HEK293 (cell line): ENCODE results near the gene SULF2.

ENCODE experiments used
- CTCF ChIA-PET: fragments of 350-600 bp; formaldehyde crosslinking; extraction: SDS; loops from one replicate; lab custom pipeline; 2021; ENCODE audit warnings: antibody characterized with exemption; lab: Yijun Ruan, JAX
- POLR2A ChIA-PET: fragments of 300-600 bp; formaldehyde crosslinking; extraction: SDS; loops from one replicate; lab custom pipeline; 2020; ENCODE audit warnings: antibody characterized with exemption, inconsistent platforms; lab: Yijun Ruan, JAX
- H3K27ac ChIP-seq: fragments of 200-500 bp; sonication (Bioruptor generic); 2 replicates; pipeline ENCODE4 v1.5.1; 2014; ENCODE audit warnings: low read depth, low read length, control low read depth, inconsistent platforms; ENCODE audit errors: extremely low read depth
- H3K36me3 ChIP-seq, 2 experiments: fragments of 200-500 bp in 1 of 2; sonication (Bioruptor generic) in 1 of 2; 1 replicate in 1 of 2; 2 replicates in 1 of 2; pipeline ENCODE4 v1.5.1; 2014 to 2017; ENCODE audit warnings: inconsistent platforms in 2 of 2, low read length in 2 of 2; ENCODE audit not compliant: control insufficient read depth in 2 of 2, insufficient read depth in 1 of 2
- H3K4me1 ChIP-seq: fragments of 200-500 bp; sonication (Bioruptor generic); 2 replicates; pipeline ENCODE4 v1.5.1; 2014; ENCODE audit warnings: mild to moderate bottlenecking, low read length, inconsistent platforms; ENCODE audit not compliant: control insufficient read depth, insufficient read depth
- H3K4me3 ChIP-seq: 2 replicates; pipeline ENCODE4 v1.5.1; 2011; ENCODE audit warnings: low read depth, mild to moderate bottlenecking, control low read depth, low read length, moderate library complexity
- H3K9me3 ChIP-seq: fragments of 200-500 bp; sonication (Bioruptor generic); 2 replicates; pipeline ENCODE4 v1.5.1; 2014; ENCODE audit warnings: low read depth, low read length, inconsistent platforms; ENCODE audit not compliant: control insufficient read depth, insufficient read depth
- EGR2 ChIP-seq: fragments of 450-650 bp; formaldehyde crosslinking; IDR thresholded peaks from 2 replicates; pipeline ENCODE4 v1.5.1; 2016; ENCODE audit warnings: low read depth, missing biosample characterization, missing genetic modification characterization
- IKZF3 ChIP-seq: fragments of 450-650 bp; IDR thresholded peaks from 2 replicates; pipeline ENCODE4 v1.5.0; 2018; ENCODE audit warnings: missing biosample characterization, mild to moderate bottlenecking, missing genetic modification characterization, moderate library complexity
- KLF1 ChIP-seq: fragments of 450-650 bp; formaldehyde crosslinking; IDR thresholded peaks from 2 replicates; pipeline ENCODE4 v1.5.1; 2016; ENCODE audit warnings: missing biosample characterization, missing genetic modification characterization
- PBX3 ChIP-seq: sonication (generic); formaldehyde crosslinking; IDR thresholded peaks from 2 replicates; pipeline ENCODE4 v1.8.1; 2022; ENCODE audit warnings: mild to moderate bottlenecking, moderate library complexity, missing genetic modification reagents
- PRDM4 ChIP-seq: fragments of 450-650 bp; formaldehyde crosslinking; IDR thresholded peaks from 2 replicates; pipeline ENCODE4 v1.5.1; 2017; ENCODE audit warnings: missing biosample characterization, missing genetic modification characterization
- SALL2 ChIP-seq: fragments of 450-650 bp; formaldehyde crosslinking; IDR thresholded peaks from 2 replicates; pipeline ENCODE4 v1.5.0; 2017; ENCODE audit warnings: missing biosample characterization, mild to moderate bottlenecking, missing genetic modification characterization, borderline replicate concordance
- ZBTB1 ChIP-seq: fragments of 450-650 bp; formaldehyde crosslinking; IDR thresholded peaks from 2 replicates; pipeline ENCODE4 v1.5.1; 2016; ENCODE audit warnings: missing biosample characterization, missing genetic modification characterization
- ZBTB20 ChIP-seq: fragments of 450-650 bp; formaldehyde crosslinking; IDR thresholded peaks from 2 replicates; pipeline ENCODE4 v1.5.1; 2016; ENCODE audit warnings: missing biosample characterization, missing genetic modification characterization
- ZBTB26 ChIP-seq: fragments of 450-650 bp; formaldehyde crosslinking; optimal IDR thresholded peaks from 2 replicates; pipeline ENCODE3; 2016; ENCODE audit warnings: missing biosample characterization, mild to moderate bottlenecking, missing genetic modification characterization
- ZBTB44 ChIP-seq: fragments of 450-650 bp; IDR thresholded peaks from 2 replicates; pipeline ENCODE4 v1.5.1; 2018; ENCODE audit warnings: missing biosample characterization, mild to moderate bottlenecking, missing genetic modification characterization
- ZNF157 ChIP-seq: fragments of 450-650 bp; formaldehyde crosslinking; IDR thresholded peaks from 2 replicates; pipeline ENCODE4 v1.5.1; 2016; ENCODE audit warnings: missing biosample characterization, missing genetic modification characterization
- ZNF221 ChIP-seq: fragments of 450-650 bp; formaldehyde crosslinking; IDR thresholded peaks from 2 replicates; pipeline ENCODE4 v1.5.1; 2017; ENCODE audit warnings: missing biosample characterization, missing genetic modification characterization, borderline replicate concordance
- ZNF223 ChIP-seq: fragments of 450-650 bp; formaldehyde crosslinking; IDR thresholded peaks from 2 replicates; pipeline ENCODE4 v1.5.1; 2016; ENCODE audit warnings: missing biosample characterization, missing genetic modification characterization
- ZNF324 ChIP-seq: fragments of 450-650 bp; formaldehyde crosslinking; IDR thresholded peaks from 2 replicates; pipeline ENCODE4 v1.5.1; 2016; ENCODE audit warnings: missing biosample characterization, missing genetic modification characterization
- ZNF398 ChIP-seq: fragments of 450-650 bp; formaldehyde crosslinking; IDR thresholded peaks from 2 replicates; pipeline ENCODE4 v1.5.1; 2017; ENCODE audit warnings: missing biosample characterization, missing genetic modification characterization
- ZNF473 ChIP-seq: fragments of 450-650 bp; formaldehyde crosslinking; IDR thresholded peaks from 2 replicates; pipeline ENCODE4 v1.5.1; 2017; ENCODE audit warnings: missing biosample characterization, missing genetic modification characterization
- ZNF623 ChIP-seq: fragments of 450-650 bp; formaldehyde crosslinking; IDR thresholded peaks from 2 replicates; pipeline ENCODE4 v1.5.1; 2016; ENCODE audit warnings: missing biosample characterization, missing genetic modification characterization
- ZNF626 ChIP-seq: fragments of 450-650 bp; sonication (Bioruptor Pico); formaldehyde crosslinking; IDR thresholded peaks from 2 replicates; pipeline ENCODE4 v1.5.1; 2018; ENCODE audit warnings: missing biosample characterization, missing genetic modification characterization, inconsistent platforms
- ZNF785 ChIP-seq: fragments of 450-650 bp; formaldehyde crosslinking; IDR thresholded peaks from 2 replicates; pipeline ENCODE4 v1.5.1; 2016; ENCODE audit warnings: missing biosample characterization, missing genetic modification characterization
- ZNF791 ChIP-seq: fragments of 450-650 bp; formaldehyde crosslinking; IDR thresholded peaks from 2 replicates; pipeline ENCODE4 v1.5.1; 2016; ENCODE audit warnings: missing biosample characterization, missing genetic modification characterization
- ZSCAN4 ChIP-seq: fragments of 450-650 bp; formaldehyde crosslinking; IDR thresholded peaks from 2 replicates; pipeline ENCODE4 v1.5.1; 2017; ENCODE audit warnings: missing biosample characterization, missing genetic modification characterization

Gene SULF2

GRCh38 chr20:47802226-47802920 lies 17.1 kb upstream of the SULF2 start:
- ChIA-PET CTCF (no interaction called here), POLR2A (interaction anchor here (0.6 kb wide), 1 partner anchor 35 kb away, joined by 3 read pairs; no protein-coding TSS in a partner anchor)
- no peak for TF ChIP-seq IKZF3 (tag by site-specific recombination)
- no peak for TF ChIP-seq SALL2 (tag by site-specific recombination)
- no peak for TF ChIP-seq PBX3 (CRISPR knock-in tag)
- TF ChIP-seq ZNF473: no peak
- TF ChIP-seq PRDM4 (tag by site-specific recombination): no peak
- TF ChIP-seq ZNF221 (tag by site-specific recombination): no peak
- TF ChIP-seq ZNF626 (tag by site-specific recombination): no peak
- no peak for TF ChIP-seq ZBTB20
- TF ChIP-seq ZNF223 (tag by site-specific recombination): no peak
- TF ChIP-seq KLF1 (tag by site-specific recombination): no peak
- no peak for TF ChIP-seq ZBTB44 (tag by site-specific recombination)
- no peaks in the 10 kb centered on the region for H3K4me1 ChIP-seq
- no peak overlapping the region for H3K27ac ChIP-seq
- H3K9me3 ChIP-seq: no peaks in the 10 kb centered on the region
- no peak overlapping the region for H3K4me3 ChIP-seq
- H3K36me3 ChIP-seq: no peaks in the 10 kb centered on the region

GRCh38 chr20:47801759-47802158 lies 16.5 kb upstream of the SULF2 start:
- Histone ChIP-seq H3K27ac (no peak overlapping the region), H3K9me3 (no peaks in the 10 kb centered on the region), H3K36me3 (no peaks in the 10 kb centered on the region), H3K4me1 (no peaks in the 10 kb centered on the region), H3K4me3 (no peak overlapping the region)
- POLR2A ChIA-PET: interaction anchor here (0.6 kb wide), 1 partner anchor 35 kb away, joined by 3 read pairs; no protein-coding TSS in a partner anchor
- CTCF ChIA-PET: interaction anchor here (0.6 kb wide), 1 partner anchor 174 kb away, joined by 3 read pairs; no protein-coding TSS in a partner anchor
- TF ChIP-seq ZNF473 (no peak), ZNF785 (tag by site-specific recombination) (no peak), ZNF623 (tag by site-specific recombination) (no peak), KLF1 (tag by site-specific recombination) (peak; percentile 72), ZNF324 (no peak)

- CTCF ChIA-PET: interaction anchor here (0.6 kb wide), 1 partner anchor 175 kb away, joined by 3 read pairs; no protein-coding TSS in a partner anchor
- H3K27ac ChIP-seq: no peak overlapping the region
- no peaks in the 10 kb centered on the region for H3K9me3 ChIP-seq
- POLR2A ChIA-PET: no interaction called here
- H3K4me3 ChIP-seq: no peak overlapping the region
- H3K4me1 ChIP-seq: no peaks in the 10 kb centered on the region
- no peaks in the 10 kb centered on the region for H3K36me3 ChIP-seq
- TF ChIP-seq ZNF398 (0 out of 2 replicates have a peak, but pooled peaks have one; percentile 9), ZSCAN4 (tag by site-specific recombination) (0 out of 2 replicates have a peak, but pooled peaks have one; percentile 51), ZBTB1 (tag by site-specific recombination) (no peak), ZBTB26 (peak; percentile 15), ZNF791 (0 out of 2 replicates have a peak, but pooled peaks have one; percentile 53), EGR2 (tag by site-specific recombination) (peak; percentile 86), ZNF157 (tag by site-specific recombination) (no peak)
Measured at GRCh38 chr20:47801079-47801478, 15.8 kb upstream of the SULF2 start.
